Femur (tissue), 1 donor: ENCODE measurements around the gene ZSCAN2.
"Not testable (repeated sequence)": the region's sequence is repeated elsewhere in the genome, so short reads cannot be mapped to it uniquely, and the experiment has no call there.

ENCODE experiments used
- DNase-seq: peaks from one replicate; pipeline ENCODE4 v3.0.0-alpha.2; 2017

Gene ZSCAN2

GRCh38 chr15:84642640-84643039, 41.8 kb downstream of the ZSCAN2 start:
- not testable (repeated sequence) for DNase-seq

GRCh38 chr15:84643838-84644237, 43.0 kb downstream of the ZSCAN2 start:
- no peak for DNase-seq

GRCh38 chr15:84645496-84645895, 44.7 kb downstream of the ZSCAN2 start:
- DNase-seq: no peak

GRCh38 chr15:84645997-84646396, 45.2 kb downstream of the ZSCAN2 start:
- DNase-seq: no peak

- no peak for DNase-seq
These were observed 46.9 kb downstream of the ZSCAN2 start for GRCh38 chr15:84647726-84648125.

- DNase-seq: no peak
These were observed 47.7 kb downstream of the ZSCAN2 start for GRCh38 chr15:84648539-84648938.

GRCh38 chr15:84649706-84650105, 48.9 kb downstream of the ZSCAN2 start:
- DNase-seq: no peak

GRCh38 chr15:84653584-84653909, 52.7 kb downstream of the ZSCAN2 start:
- DNase-seq: no peak

- peak; percentile 99 for DNase-seq
These were observed 53.3 kb downstream of the ZSCAN2 start, which contains the start of gene WDR73 for GRCh38 chr15:84653910-84654688. WDR73 (minus strand) TSS chr15:84654283; CDS start chr15:84654274, 9 bp downstream.

- peak; percentile 86 for DNase-seq
These were observed 54.1 kb downstream of the ZSCAN2 start for GRCh38 chr15:84654689-84655453.

- DNase-seq: no peak
These were observed 56.2 kb downstream of the ZSCAN2 start for GRCh38 chr15:84656972-84657371.

- DNase-seq: no peak
These were observed 56.9 kb downstream of the ZSCAN2 start for GRCh38 chr15:84657748-84658079.

- DNase-seq: peak; percentile 88
These were observed 57.4 kb downstream of the ZSCAN2 start, which contains the start of gene NMB for GRCh38 chr15:84658080-84658787. NMB (minus strand) TSS chr15:84658199; CDS start chr15:84658152, 47 bp downstream.

- no peak for DNase-seq
These were observed 58.1 kb downstream of the ZSCAN2 start for GRCh38 chr15:84658788-84659411.

GRCh38 chr15:84659904-84660781, 59.3 kb downstream of the ZSCAN2 start:
- DNase-seq: no peak

- DNase-seq: no peak
These were observed 60.2 kb downstream of the ZSCAN2 start for GRCh38 chr15:84661001-84661400.

- DNase-seq: no peak
These were observed 65.6 kb downstream of the ZSCAN2 start for GRCh38 chr15:84666373-84666772.

- no peak for DNase-seq
These were observed 67.6 kb downstream of the ZSCAN2 start for GRCh38 chr15:84668221-84668982.

- no peak for DNase-seq
These were observed 68.9 kb downstream of the ZSCAN2 start for GRCh38 chr15:84669726-84670125.

- DNase-seq: no peak
These were observed 70.4 kb downstream of the ZSCAN2 start for GRCh38 chr15:84671211-84671610.
